H9 (cell line): ENCODE measurements around the gene TPM2. TPM values are rescaled to one million over a fixed set of nuclear protein-coding genes. Genes with fewer than 3 reads are reported as not detected.

Experiments used
- DNase-seq: peaks from one replicate; pipeline ENCODE4 v3.0.0-alpha.2; 2017
- H2AFZ ChIP-seq: one replicate; pipeline ENCODE4 v1.6.1; 2013; ENCODE audit warnings: mild to moderate bottlenecking, low read length, control low read depth, moderate library complexity
- H2AK5ac ChIP-seq: 2 replicates; pipeline ENCODE4 v1.6.1; 2013; ENCODE audit warnings: low read length, control low read depth, mixed read lengths; ENCODE audit not compliant: insufficient read length
- H2BK120ac ChIP-seq: one replicate; pipeline ENCODE4 v1.6.1; 2013; ENCODE audit warnings: low read depth, mild to moderate bottlenecking, low read length, control low read depth, inconsistent platforms; ENCODE audit not compliant: poor library complexity, severe bottlenecking
- H2BK12ac ChIP-seq: 2 replicates; pipeline ENCODE4 v1.6.1; 2013; ENCODE audit warnings: low read length, control low read depth, mixed read lengths, low read depth; ENCODE audit not compliant: insufficient read length
- H2BK15ac ChIP-seq: 2 replicates; pipeline ENCODE4 v1.6.1; 2013; ENCODE audit warnings: low read depth, low read length, control low read depth
- H2BK20ac ChIP-seq: one replicate; pipeline ENCODE4 v1.6.1; 2013; ENCODE audit warnings: low read depth, mild to moderate bottlenecking, low read length, control low read depth, inconsistent platforms; ENCODE audit not compliant: poor library complexity, severe bottlenecking
- H2BK5ac ChIP-seq: 2 replicates; pipeline ENCODE4 v1.6.1; 2013; ENCODE audit warnings: low read length, control low read depth, mixed read lengths; ENCODE audit not compliant: insufficient read length
- H3K14ac ChIP-seq: 2 replicates; pipeline ENCODE4 v1.6.1; 2013; ENCODE audit warnings: low read length, control low read depth; ENCODE audit not compliant: insufficient read depth
- H3K18ac ChIP-seq: 2 replicates; pipeline ENCODE4 v1.6.1; 2013; ENCODE audit warnings: low read depth, mild to moderate bottlenecking, mixed read lengths, low read length, control low read depth; ENCODE audit not compliant: insufficient read length
- H3K23ac ChIP-seq: 2 replicates; pipeline ENCODE4 v1.6.1; 2013; ENCODE audit warnings: low read length, control low read depth, mixed read lengths, low read depth; ENCODE audit not compliant: insufficient read length
- H3K23me2 ChIP-seq: 2 replicates; pipeline ENCODE4 v1.6.1; 2013; ENCODE audit warnings: low read depth, mild to moderate bottlenecking, mixed read lengths, low read length, control low read depth; ENCODE audit not compliant: insufficient read length, poor library complexity, severe bottlenecking
- H3K27ac ChIP-seq: 2 replicates; pipeline ENCODE4 v1.5.1; 2013; ENCODE audit warnings: low read length, control low read depth, mixed read lengths, low read depth; ENCODE audit not compliant: insufficient read length
- H3K27me3 ChIP-seq: 2 replicates; pipeline ENCODE4 v1.6.1; 2013; ENCODE audit warnings: low read length, control low read depth, inconsistent platforms; ENCODE audit not compliant: insufficient read depth
- H3K4ac ChIP-seq: 2 replicates; pipeline ENCODE4 v1.6.1; 2013; ENCODE audit warnings: low read depth, mild to moderate bottlenecking, control low read depth, inconsistent platforms, low read length, moderate library complexity
- H3K4me1 ChIP-seq: 2 replicates; pipeline ENCODE4 v1.6.1; 2013; ENCODE audit warnings: low read length, control low read depth, inconsistent platforms; ENCODE audit not compliant: insufficient read depth
- H3K4me2 ChIP-seq: 2 replicates; pipeline ENCODE4 v1.6.1; 2013; ENCODE audit warnings: low read length, control low read depth, mixed read lengths; ENCODE audit not compliant: insufficient read length, insufficient read depth
- H3K56ac ChIP-seq: 2 replicates; pipeline ENCODE4 v1.6.1; 2013; ENCODE audit warnings: low read depth, mild to moderate bottlenecking, mixed read lengths, low read length, control low read depth; ENCODE audit not compliant: insufficient read length
- H3K79me1 ChIP-seq: 2 replicates; pipeline ENCODE4 v1.6.1; 2013; ENCODE audit warnings: low read depth, mild to moderate bottlenecking, moderate library complexity, low read length, control low read depth, inconsistent platforms; ENCODE audit not compliant: insufficient read depth, poor library complexity, severe bottlenecking
- H3K79me2 ChIP-seq: 2 replicates; pipeline ENCODE4 v1.6.1; 2013; ENCODE audit warnings: low read length, control low read depth, inconsistent platforms; ENCODE audit not compliant: insufficient read depth
- H3K9ac ChIP-seq: 2 replicates; pipeline ENCODE4 v1.6.1; 2013; ENCODE audit warnings: low read length, control low read depth, mixed read lengths; ENCODE audit not compliant: insufficient read length; ENCODE audit errors: extremely low read depth
- H3K9me3 ChIP-seq: one replicate; pipeline ENCODE4 v1.6.1; 2013; ENCODE audit warnings: low read depth, low read length, inconsistent platforms; ENCODE audit not compliant: control insufficient read depth
- H3T11ph ChIP-seq: one replicate; pipeline ENCODE4 v1.6.1; 2013; ENCODE audit warnings: mild to moderate bottlenecking, low read length, control low read depth, inconsistent platforms
- H4K20me1 ChIP-seq: one replicate; pipeline ENCODE4 v1.6.1; 2013; ENCODE audit not compliant: control insufficient read depth, insufficient read length, insufficient read depth
- H4K5ac ChIP-seq: 2 replicates; pipeline ENCODE4 v1.6.1; 2013; ENCODE audit warnings: low read depth, mild to moderate bottlenecking, mixed read lengths, low read length, control low read depth; ENCODE audit not compliant: insufficient read length
- H4K8ac ChIP-seq: replicated peaks from 2 replicates; pipeline ENCODE4 v1.6.1; 2013; ENCODE audit warnings: low read length, control low read depth, mixed read lengths, low read depth; ENCODE audit not compliant: insufficient read length
- H4K91ac ChIP-seq: 2 replicates; pipeline ENCODE4 v1.6.1; 2013; ENCODE audit warnings: low read depth, mild to moderate bottlenecking, moderate library complexity, mixed read lengths, low read length, control low read depth; ENCODE audit not compliant: insufficient read length
- H3K27ac Mint-ChIP-seq, 3 experiments: 2 replicates in 2 of 3; 3 replicates in 1 of 3; pipeline ENCODE4 v1.8.0; 2020 to 2021; ENCODE audit warnings: mixed read lengths in 3 of 3, mild to moderate bottlenecking in 1 of 3, moderate library complexity in 1 of 3
- H3K27me3 Mint-ChIP-seq: 2 replicates; pipeline ENCODE4 v1.8.0; 2021; ENCODE audit warnings: low read depth, mild to moderate bottlenecking, moderate library complexity, mixed read lengths
- H3K36me3 Mint-ChIP-seq, 3 experiments: 2 replicates in 2 of 3; 3 replicates in 1 of 3; pipeline ENCODE4 v1.8.0; 2020 to 2021; ENCODE audit warnings: low read depth in 3 of 3, mixed read lengths in 3 of 3; ENCODE audit not compliant: insufficient read depth in 1 of 3
- H3K4me1 Mint-ChIP-seq, 2 experiments: 2 replicates each; pipeline ENCODE4 v1.8.0; 2020; ENCODE audit warnings: mixed read lengths in 2 of 2
- H3K4me3 Mint-ChIP-seq, 2 experiments: 2 replicates in 1 of 2; 3 replicates in 1 of 2; pipeline ENCODE4 v1.8.0; 2020 to 2021; ENCODE audit warnings: mild to moderate bottlenecking in 2 of 2, mixed read lengths in 2 of 2, moderate library complexity in 1 of 2
- H3K9me3 Mint-ChIP-seq, 2 experiments: 2 replicates in 1 of 2; 3 replicates in 1 of 2; pipeline ENCODE4 v1.8.0; 2020; ENCODE audit warnings: mild to moderate bottlenecking in 2 of 2, mixed read lengths in 2 of 2, moderate library complexity in 1 of 2
- WGBS: extraction: QIAGEN DNeasy Blood & Tissue Kit; methylation state at CpG from one replicate; pipeline ENCODE4 v1.1.7; 2013; ENCODE audit warnings: missing lambda C conversion rate, low lambda C conversion rate, mixed read lengths; ENCODE audit not compliant: insufficient read length; ENCODE audit errors: extremely low coverage; 5-methylcytosine and 5-hydroxymethylcytosine counted together
- total RNA-seq: library from RNA; stranded (reverse); gene quantifications from 2 replicates; pipeline ENCODE4 v1.2.1, GENCODE V29; 2021
- TF ChIP-seq, protein P1 (sequence below): fragments of 200-600 bp; sonication (generic); conservative IDR thresholded peaks from 3 replicates; pipeline ENCODE4 v1.8.0; 2021; ENCODE audit warnings: antibody characterized with exemption, mild to moderate bottlenecking

TPM2 gene
- total RNA-seq, 1 experiment from 2014 or later, result 225 TPM

DNA sequence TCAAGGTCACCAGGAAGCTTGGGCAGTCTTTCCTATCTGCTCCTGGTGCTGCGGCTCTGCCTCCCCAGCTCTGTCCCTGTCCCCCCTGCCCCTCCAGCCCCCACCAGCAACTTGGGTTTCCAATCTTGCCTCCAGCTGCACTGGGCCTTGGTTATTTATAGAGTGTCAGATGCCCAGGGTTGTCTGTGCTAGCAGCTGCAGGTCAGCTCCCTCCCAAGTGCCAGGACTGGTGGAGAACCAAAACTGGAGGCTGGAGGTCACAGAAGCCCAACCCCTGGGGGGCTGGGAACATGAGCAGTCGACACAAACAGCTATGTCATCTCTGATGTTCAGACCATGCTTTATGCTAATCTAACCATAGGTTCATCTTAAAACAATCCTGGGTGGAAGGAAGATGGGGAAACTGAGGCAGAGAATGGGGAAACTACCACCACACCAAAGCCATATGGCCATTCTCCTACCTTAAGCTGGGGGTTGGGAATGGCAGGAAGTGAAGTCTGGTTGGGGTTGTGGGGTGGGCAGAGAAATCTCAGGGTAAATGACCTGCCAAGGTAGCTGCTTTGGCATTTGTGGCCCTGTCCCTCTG, 1.7 kb downstream of the TPM2 start:
- Histone ChIP-seq H3K56ac (no peak overlapping the region), H2AK5ac (no peak overlapping the region), H2BK15ac (no peak overlapping the region), H4K8ac (no peak overlapping the region), H4K5ac (no peak overlapping the region), H3K79me2 (no peaks in the 10 kb centered on the region; the same call in 1 of the 2 replicates), H4K91ac (no peak overlapping the region), H3K79me1 (no peaks in the 10 kb centered on the region), H2BK12ac (no peak overlapping the region), H3K9ac (no peak overlapping the region), H2BK5ac (no peak overlapping the region), H3K4me2 (peak overlapping the region; percentile 67), H2BK120ac (no peak overlapping the region), H3K9me3 (no peaks in the 10 kb centered on the region), H3K27me3 (no peaks in the 10 kb centered on the region), H3K23me2 (peaks cover 6% of the 10 kb centered on the region), H3K27ac (no peak overlapping the region), H3K18ac (no peak overlapping the region), H2AFZ (no peak overlapping the region), H3T11ph (no peak overlapping the region), H4K20me1 (no peaks in the 10 kb centered on the region), H3K14ac (no peak overlapping the region), H3K4ac (no peak overlapping the region), H3K23ac (no peak overlapping the region), H3K4me1 (peaks cover 3% of the 10 kb centered on the region), H2BK20ac (no peak overlapping the region)
- no peaks in the 10 kb centered on the region; the same call in 1 of the 2 replicates for H3K27me3 Mint-ChIP-seq
- TF ChIP-seq, protein P1, sequence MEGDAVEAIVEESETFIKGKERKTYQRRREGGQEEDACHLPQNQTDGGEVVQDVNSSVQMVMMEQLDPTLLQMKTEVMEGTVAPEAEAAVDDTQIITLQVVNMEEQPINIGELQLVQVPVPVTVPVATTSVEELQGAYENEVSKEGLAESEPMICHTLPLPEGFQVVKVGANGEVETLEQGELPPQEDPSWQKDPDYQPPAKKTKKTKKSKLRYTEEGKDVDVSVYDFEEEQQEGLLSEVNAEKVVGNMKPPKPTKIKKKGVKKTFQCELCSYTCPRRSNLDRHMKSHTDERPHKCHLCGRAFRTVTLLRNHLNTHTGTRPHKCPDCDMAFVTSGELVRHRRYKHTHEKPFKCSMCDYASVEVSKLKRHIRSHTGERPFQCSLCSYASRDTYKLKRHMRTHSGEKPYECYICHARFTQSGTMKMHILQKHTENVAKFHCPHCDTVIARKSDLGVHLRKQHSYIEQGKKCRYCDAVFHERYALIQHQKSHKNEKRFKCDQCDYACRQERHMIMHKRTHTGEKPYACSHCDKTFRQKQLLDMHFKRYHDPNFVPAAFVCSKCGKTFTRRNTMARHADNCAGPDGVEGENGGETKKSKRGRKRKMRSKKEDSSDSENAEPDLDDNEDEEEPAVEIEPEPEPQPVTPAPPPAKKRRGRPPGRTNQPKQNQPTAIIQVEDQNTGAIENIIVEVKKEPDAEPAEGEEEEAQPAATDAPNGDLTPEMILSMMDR, result no peak
- H3K27ac Mint-ChIP-seq, result no peak overlapping the region
- no peak for DNase-seq
- H3K4me3 Mint-ChIP-seq, result peak overlapping the region; percentile 84 to 93; a peak in 4 of 5 replicates
- peaks cover 27 to 30% of the 10 kb centered on the region in 2 experiments for H3K4me1 Mint-ChIP-seq
- WGBS, result no CpG with 5 or more reads among the region's 2 CpGs
- peaks cover 32 to 56% (median 51%) of the 10 kb centered on the region in 3 experiments for H3K36me3 Mint-ChIP-seq
- H3K9me3 Mint-ChIP-seq, result peaks cover 0 to 2% of the 10 kb centered on the region in 2 experiments; a peak in 2 of 5 replicates
